Measurements from ENCODE around the gene HDC. TPM values are rescaled to one million over a fixed set of nuclear protein-coding genes. Genes with fewer than 3 reads are reported as not detected.

The HDC gene
- polyA plus RNA-seq, 1 of the 3 experiments (the other 2 are of a cell fraction): not detected

DNA sequence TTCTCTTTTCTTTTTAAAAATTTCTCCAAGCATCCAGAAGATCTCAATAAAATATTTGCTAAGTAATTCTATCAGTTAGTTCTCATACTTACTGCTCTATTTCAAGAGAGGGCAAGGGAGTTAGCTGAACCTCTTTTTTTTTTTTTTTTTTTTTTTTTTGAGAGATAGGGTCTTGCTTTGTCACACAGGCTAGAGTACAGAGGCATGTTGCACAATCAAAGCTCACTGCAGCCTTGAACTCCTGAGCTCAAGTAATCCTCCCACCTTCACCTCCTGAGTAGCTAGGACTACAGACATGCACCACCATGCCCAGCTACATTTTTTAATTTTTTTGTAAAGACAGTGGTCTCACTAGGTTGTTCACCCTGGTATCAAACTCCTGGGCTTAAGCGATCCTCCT is 21.4 kb downstream of the HDC start:
- no peak overlapping the region for H3K9ac ChIP-seq
- ChIA-PET POLR2A (no interaction called here), CTCF (interaction anchor here (1.7 kb wide), 1 partner anchor 15 kb away, joined by 4 read pairs; no protein-coding TSS in a partner anchor)
- H3K9me3 ChIP-seq: no peaks in the 10 kb centered on the region
- no peak overlapping the region for H3K27ac ChIP-seq (ENCODE audit: low read depth in 2 of 2, low read length in 1 of 2)
- H3K27me3 ChIP-seq (ENCODE audit: insufficient read depth): no peaks in the 10 kb centered on the region
- H3K4me1 ChIP-seq (ENCODE audit: control insufficient read depth in 1 of 2, insufficient read depth in 2 of 2, low read depth in 1 of 2, low read length in 1 of 2): peaks cover 0 to 7% of the 10 kb centered on the region in 2 experiments; a peak in 1 of 4 replicates
- DNase-seq: no peak
- H3K4me2 ChIP-seq: no peak overlapping the region
- no peaks in the 10 kb centered on the region for H3K9me2 ChIP-seq
- H2AFZ ChIP-seq (ENCODE audit: low read depth): no peak overlapping the region
- no peak overlapping the region for H3K4me3 ChIP-seq (ENCODE audit: low read depth in 2 of 2, low read length in 1 of 2)
- no peak for TF ChIP-seq RXRA (IDR thresholded peaks at IDR 0.05; ENCODE audit: borderline replicate concordance, low read depth)
- TF ChIP-seq, protein P1, sequence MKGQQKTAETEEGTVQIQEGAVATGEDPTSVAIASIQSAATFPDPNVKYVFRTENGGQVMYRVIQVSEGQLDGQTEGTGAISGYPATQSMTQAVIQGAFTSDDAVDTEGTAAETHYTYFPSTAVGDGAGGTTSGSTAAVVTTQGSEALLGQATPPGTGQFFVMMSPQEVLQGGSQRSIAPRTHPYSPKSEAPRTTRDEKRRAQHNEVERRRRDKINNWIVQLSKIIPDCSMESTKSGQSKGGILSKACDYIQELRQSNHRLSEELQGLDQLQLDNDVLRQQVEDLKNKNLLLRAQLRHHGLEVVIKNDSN (IDR thresholded peaks at IDR 0.05; ENCODE audit: borderline replicate concordance, low read depth): no peak
- no peak for TF ChIP-seq JUND (IDR thresholded peaks at IDR 0.05)
- TF ChIP-seq, protein P2, sequence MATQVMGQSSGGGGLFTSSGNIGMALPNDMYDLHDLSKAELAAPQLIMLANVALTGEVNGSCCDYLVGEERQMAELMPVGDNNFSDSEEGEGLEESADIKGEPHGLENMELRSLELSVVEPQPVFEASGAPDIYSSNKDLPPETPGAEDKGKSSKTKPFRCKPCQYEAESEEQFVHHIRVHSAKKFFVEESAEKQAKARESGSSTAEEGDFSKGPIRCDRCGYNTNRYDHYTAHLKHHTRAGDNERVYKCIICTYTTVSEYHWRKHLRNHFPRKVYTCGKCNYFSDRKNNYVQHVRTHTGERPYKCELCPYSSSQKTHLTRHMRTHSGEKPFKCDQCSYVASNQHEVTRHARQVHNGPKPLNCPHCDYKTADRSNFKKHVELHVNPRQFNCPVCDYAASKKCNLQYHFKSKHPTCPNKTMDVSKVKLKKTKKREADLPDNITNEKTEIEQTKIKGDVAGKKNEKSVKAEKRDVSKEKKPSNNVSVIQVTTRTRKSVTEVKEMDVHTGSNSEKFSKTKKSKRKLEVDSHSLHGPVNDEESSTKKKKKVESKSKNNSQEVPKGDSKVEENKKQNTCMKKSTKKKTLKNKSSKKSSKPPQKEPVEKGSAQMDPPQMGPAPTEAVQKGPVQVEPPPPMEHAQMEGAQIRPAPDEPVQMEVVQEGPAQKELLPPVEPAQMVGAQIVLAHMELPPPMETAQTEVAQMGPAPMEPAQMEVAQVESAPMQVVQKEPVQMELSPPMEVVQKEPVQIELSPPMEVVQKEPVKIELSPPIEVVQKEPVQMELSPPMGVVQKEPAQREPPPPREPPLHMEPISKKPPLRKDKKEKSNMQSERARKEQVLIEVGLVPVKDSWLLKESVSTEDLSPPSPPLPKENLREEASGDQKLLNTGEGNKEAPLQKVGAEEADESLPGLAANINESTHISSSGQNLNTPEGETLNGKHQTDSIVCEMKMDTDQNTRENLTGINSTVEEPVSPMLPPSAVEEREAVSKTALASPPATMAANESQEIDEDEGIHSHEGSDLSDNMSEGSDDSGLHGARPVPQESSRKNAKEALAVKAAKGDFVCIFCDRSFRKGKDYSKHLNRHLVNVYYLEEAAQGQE (IDR thresholded peaks at IDR 0.05; ENCODE audit: low read depth, low read length): no peak
- no peak for TF ChIP-seq SMC3 (IDR thresholded peaks at IDR 0.05; ENCODE audit: low read depth, low read length)
- no peak for TF ChIP-seq POLR2AphosphoS5 (IDR thresholded peaks at IDR 0.05; ENCODE audit: low read depth, low read length)
- no peaks in the 10 kb centered on the region for H3K36me3 ChIP-seq (replicated peaks in 1 of 2; ENCODE audit: control insufficient read depth in 1 of 2, insufficient read depth in 2 of 2, low read length in 1 of 2)
- H4K20me1 ChIP-seq (ENCODE audit: insufficient read depth): no peaks in the 10 kb centered on the region
- H3K79me2 ChIP-seq (ENCODE audit: insufficient read depth): no peaks in the 10 kb centered on the region
- 92% methylated on average over 1 of the region's 1 CpG for WGBS (ENCODE audit: low lambda C conversion rate)
- no peaks in the 10 kb centered on the region for H3F3A ChIP-seq (replicated peaks; ENCODE audit: insufficient read depth)

DNA sequence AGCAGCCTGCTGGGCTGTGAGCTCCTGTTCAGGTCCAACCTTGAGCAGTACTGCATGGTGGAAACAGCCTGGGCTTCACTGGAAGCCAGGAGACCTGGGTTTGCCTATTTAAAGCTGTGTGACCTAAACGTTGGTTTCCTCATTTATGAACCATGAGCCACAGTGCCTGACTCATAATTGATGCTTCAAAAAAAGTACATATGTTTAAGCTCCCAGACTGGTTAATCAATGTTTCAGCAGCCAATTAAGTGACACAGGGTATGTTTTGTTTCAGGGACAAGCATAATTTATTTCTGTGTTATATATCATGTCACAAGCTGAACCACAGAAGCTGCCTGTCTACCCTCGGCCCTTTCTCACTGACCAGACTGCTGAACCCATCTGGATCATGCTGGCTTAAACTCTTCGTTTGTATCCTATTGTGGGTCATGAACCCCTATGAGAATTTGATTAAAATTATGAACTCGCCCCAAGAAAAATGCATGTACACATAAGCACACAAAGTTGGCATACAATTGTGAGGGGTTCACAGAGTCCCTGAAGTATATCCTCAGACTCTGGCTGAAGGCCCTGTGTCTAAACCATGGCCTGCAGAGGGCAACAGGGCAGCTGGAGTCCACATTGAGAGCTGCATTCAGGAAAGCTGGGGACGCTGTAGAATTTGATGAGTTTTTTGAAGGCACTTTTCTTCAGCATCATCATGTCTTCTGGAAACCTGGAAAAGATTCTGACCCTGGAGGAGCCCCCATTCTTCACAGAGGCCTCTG is 23.7 kb downstream of the HDC start:
- Histone ChIP-seq H2AFZ (ENCODE audit: low read depth) (no peak overlapping the region), H3K36me3 (replicated peaks in 1 of 2; ENCODE audit: control insufficient read depth in 1 of 2, insufficient read depth in 2 of 2, low read length in 1 of 2) (no peaks in the 10 kb centered on the region), H3K79me2 (ENCODE audit: insufficient read depth) (no peaks in the 10 kb centered on the region), H3K9me3 (no peaks in the 10 kb centered on the region), H3K9ac (no peak overlapping the region), H4K20me1 (ENCODE audit: insufficient read depth) (no peaks in the 10 kb centered on the region), H3K4me2 (no peak overlapping the region), H3K9me2 (no peaks in the 10 kb centered on the region), H3K4me1 (ENCODE audit: control insufficient read depth in 1 of 2, insufficient read depth in 2 of 2, low read depth in 1 of 2, low read length in 1 of 2) (no peaks in the 10 kb centered on the region), H3K27me3 (ENCODE audit: insufficient read depth) (no peaks in the 10 kb centered on the region), H3F3A (replicated peaks; ENCODE audit: insufficient read depth) (no peaks in the 10 kb centered on the region), H3K27ac (ENCODE audit: low read depth in 2 of 2, low read length in 1 of 2) (no peak overlapping the region), H3K4me3 (ENCODE audit: low read depth in 2 of 2, low read length in 1 of 2) (no peak overlapping the region)
- no peak for DNase-seq
- no peak for TF ChIP-seq TEAD4 (IDR thresholded peaks at IDR 0.05; ENCODE audit: borderline replicate concordance, insufficient read depth)
- TF ChIP-seq, protein P2 (IDR thresholded peaks at IDR 0.05; ENCODE audit: low read depth, low read length): no peak
- no peak for TF ChIP-seq CHD2 (IDR thresholded peaks at IDR 0.05; ENCODE audit: low read length, partially characterized antibody)
- TF ChIP-seq JUND (IDR thresholded peaks at IDR 0.05): no peak
- TF ChIP-seq POLR2AphosphoS5 (IDR thresholded peaks at IDR 0.05; ENCODE audit: low read depth, low read length): no peak
- TF ChIP-seq TAF1 (IDR thresholded peaks at IDR 0.05; ENCODE audit: borderline replicate concordance, low read depth, low read length): no peak
- no peak for TF ChIP-seq SIN3A (IDR thresholded peaks at IDR 0.05; ENCODE audit: borderline replicate concordance, low read depth, low read length)
- no peak for TF ChIP-seq RCOR1 (IDR thresholded peaks at IDR 0.05; ENCODE audit: low read length)
- TF ChIP-seq RFX5 (IDR thresholded peaks at IDR 0.05; ENCODE audit: low read length): no peak
- TF ChIP-seq, protein P3, sequence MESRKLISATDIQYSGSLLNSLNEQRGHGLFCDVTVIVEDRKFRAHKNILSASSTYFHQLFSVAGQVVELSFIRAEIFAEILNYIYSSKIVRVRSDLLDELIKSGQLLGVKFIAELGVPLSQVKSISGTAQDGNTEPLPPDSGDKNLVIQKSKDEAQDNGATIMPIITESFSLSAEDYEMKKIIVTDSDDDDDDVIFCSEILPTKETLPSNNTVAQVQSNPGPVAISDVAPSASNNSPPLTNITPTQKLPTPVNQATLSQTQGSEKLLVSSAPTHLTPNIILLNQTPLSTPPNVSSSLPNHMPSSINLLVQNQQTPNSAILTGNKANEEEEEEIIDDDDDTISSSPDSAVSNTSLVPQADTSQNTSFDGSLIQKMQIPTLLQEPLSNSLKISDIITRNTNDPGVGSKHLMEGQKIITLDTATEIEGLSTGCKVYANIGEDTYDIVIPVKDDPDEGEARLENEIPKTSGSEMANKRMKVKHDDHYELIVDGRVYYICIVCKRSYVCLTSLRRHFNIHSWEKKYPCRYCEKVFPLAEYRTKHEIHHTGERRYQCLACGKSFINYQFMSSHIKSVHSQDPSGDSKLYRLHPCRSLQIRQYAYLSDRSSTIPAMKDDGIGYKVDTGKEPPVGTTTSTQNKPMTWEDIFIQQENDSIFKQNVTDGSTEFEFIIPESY (IDR thresholded peaks at IDR 0.05; ENCODE audit: borderline replicate concordance, low read depth): no peak
- TF ChIP-seq, protein P1 (IDR thresholded peaks at IDR 0.05; ENCODE audit: borderline replicate concordance, low read depth): no peak
- TF ChIP-seq NFIC (IDR thresholded peaks at IDR 0.05; ENCODE audit: borderline replicate concordance): no peak
- 73% methylated on average over 5 of the region's 5 CpGs for whole genome bisulfite sequencing (ENCODE audit: low lambda C conversion rate)
- POLR2A ChIA-PET: no interaction called here
- CTCF ChIA-PET: interaction anchor here (1.0 to 2.0 kb wide), 2 partner anchors 12 to 1005 kb away, joined by 3 to 7 read pairs; no protein-coding TSS in a partner anchor

Data from SK-N-SH (cell line).